NCI-H524 treated with DMSO at 0.1 percent for 48 hours (cell line): Measurements from ENCODE around the gene DACH2.
A peak's percentile ranks its signal among the peaks of the same experiment; 100 is the strongest.
"Not testable (repeated sequence)": the region's sequence is repeated elsewhere in the genome, so short reads cannot be mapped to it uniquely, and the experiment has no call there.

ENCODE experiments used
- DNase-seq: peaks from one replicate; lab custom pipeline; 2025; lab: John Stamatoyannopoulos, UW

Gene DACH2

GRCh38 chrX:86148024-86148511 lies at the start of gene DACH2:
Gene DACH2 (plus strand): TSS chrX:86148451.
- DNase-seq, result peak; percentile 70

GRCh38 chrX:86102341-86102740 lies 45.9 kb upstream of the DACH2 start:
- no peak for DNase-seq

DNA sequence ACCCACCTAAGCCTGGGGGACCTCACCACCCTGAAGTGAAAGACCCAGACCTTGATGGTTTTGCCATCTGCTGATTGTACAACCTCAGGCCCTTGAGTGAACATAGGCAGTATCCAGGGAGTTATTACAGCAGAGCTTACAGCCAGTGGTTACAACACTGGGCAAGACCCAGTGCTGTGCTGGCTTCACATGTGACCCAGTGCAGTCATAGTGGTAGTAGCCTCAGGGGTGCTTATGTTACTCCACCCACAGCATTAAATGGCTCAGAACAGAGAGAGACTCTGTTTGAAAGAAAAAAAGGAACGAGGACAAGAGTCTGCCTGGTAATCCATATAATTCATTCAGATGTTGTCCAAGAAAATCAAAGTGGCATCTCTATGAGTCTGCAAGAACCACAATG lies 45.2 kb upstream of the DACH2 start:
- DNase-seq, result no peak

DNA sequence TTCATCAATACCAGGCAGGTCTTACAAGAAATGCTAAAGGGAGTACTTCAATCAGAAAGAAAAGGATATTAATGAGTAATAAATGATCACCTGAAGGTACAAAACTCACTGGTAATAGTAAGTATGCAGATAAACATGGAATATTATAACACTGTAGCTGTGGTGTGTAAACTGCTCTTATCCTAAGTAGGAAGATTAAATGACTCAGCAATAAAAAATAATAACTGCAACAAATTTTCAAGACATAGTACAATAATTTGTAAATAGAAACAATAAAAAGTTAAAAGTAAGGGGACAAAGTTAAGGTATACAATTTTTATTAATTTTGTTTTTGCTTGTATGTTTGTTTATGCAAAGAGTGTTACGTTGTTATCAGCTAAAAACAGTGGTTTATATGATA lies 43.7 kb upstream of the DACH2 start:
- DNase-seq, result no peak

- DNase-seq, result peak; percentile 40
These were observed 26.3 kb upstream of the DACH2 start for GRCh38 chrX:86121916-86122315.

DNA sequence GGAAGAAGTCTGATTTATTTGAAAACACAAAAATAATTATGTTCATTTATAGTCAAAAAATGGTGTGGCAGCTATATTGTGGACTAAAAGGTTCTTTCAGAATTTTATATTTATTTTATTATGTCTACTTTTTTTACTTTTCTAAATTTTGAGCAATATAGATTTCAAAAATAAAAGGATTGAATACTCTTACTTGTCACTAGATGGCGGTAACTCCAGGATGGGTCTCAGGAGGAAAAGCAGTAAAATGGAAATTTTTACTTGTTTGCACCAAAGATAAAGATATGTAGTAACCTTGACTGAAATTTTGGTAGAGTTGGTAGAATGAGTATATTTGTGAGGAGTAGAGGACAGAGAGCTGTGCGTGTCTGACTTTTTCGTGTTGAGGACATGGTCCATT lies 14.5 kb upstream of the DACH2 start:
- DNase-seq, result no peak

GRCh38 chrX:86137071-86137470 lies 11.2 kb upstream of the DACH2 start:
- no peak for DNase-seq

DNA sequence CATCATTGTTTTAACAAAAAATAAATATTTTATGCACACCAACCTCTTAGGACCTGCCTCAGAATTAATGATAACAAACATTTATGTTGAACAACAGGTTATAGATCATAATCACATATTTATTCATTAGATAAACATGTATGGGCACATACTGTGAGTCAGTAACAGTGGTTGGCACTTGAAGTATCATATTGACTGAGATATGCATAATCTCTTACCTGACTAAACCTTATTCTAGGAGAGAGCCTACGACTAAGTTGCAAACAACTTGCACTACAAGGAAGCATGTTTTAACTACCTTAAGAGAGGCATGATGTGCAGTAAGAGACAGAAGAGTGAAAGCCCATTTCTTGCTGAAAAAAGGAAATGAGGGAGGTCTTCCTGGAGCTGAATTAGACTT lies 6.5 kb upstream of the DACH2 start:
- DNase-seq, result no peak

- no peak for DNase-seq
These were observed 2.1 kb upstream of the DACH2 start for GRCh38 chrX:86146102-86146501.

DNA sequence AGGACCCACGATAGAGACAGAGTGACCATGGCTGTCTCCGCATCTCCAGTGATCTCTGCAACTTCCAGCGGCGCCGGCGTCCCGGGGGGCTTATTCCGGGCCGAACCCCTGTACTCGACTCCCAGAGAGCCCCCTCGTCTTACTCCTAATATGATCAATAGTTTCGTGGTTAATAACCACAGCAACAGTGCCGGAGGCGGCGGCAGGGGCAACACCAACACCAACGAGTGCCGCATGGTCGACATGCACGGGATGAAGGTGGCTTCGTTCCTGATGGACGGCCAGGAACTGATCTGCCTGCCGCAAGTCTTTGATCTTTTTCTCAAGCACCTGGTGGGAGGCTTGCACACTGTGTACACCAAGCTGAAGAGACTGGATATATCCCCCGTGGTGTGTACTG lies 343 bp downstream of the DACH2 start:
- no peak for DNase-seq

GRCh38 chrX:86149119-86149518 lies 868 bp downstream of the DACH2 start:
- no peak for DNase-seq

GRCh38 chrX:86154553-86154952 lies 6.3 kb downstream of the DACH2 start:
- no peak for DNase-seq

- no peak for DNase-seq
These were observed 23.1 kb downstream of the DACH2 start for GRCh38 chrX:86171366-86171765.

DNA sequence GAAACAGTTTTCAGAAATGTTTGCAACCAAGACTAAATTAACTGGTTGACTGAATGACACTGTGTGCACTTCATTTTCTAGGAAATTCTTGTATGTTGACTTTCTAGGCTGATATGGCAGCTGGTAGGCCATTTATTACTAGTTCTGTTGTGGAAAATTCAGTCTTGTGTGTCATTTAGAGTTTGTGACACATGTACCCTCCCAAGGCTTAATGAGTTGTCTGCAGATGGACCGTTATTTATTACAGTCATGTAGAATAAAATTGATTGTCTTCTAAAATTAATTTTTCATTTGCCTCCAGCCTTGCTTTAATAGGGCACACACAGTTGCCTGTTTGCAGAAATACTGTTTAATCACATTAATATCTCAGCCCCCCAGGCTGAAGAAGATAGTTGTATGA lies 30.7 kb downstream of the DACH2 start:
- DNase-seq, result no peak

- DNase-seq, result not testable (repeated sequence)
These were observed 33.1 kb downstream of the DACH2 start for GRCh38 chrX:86181325-86181724.

DNA sequence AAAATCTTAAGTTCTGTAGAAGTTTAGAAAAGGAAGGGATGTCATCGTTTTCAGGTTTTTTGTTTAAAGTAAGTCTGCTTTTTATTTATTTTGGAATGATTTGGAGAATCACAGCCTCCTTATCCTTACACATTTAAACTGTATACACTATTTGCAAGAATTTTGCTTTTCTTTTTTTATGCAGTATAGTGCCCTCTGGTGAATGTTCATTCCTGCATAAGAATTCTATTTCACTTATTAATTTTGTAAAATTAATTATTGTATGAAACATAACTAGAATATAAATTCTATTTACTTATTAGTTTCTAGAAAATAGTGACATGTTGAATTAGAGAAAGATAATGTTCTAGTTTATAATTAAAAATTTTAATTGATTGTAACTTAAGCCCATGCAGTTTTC lies 44.6 kb downstream of the DACH2 start:
- DNase-seq, result no peak

DNA sequence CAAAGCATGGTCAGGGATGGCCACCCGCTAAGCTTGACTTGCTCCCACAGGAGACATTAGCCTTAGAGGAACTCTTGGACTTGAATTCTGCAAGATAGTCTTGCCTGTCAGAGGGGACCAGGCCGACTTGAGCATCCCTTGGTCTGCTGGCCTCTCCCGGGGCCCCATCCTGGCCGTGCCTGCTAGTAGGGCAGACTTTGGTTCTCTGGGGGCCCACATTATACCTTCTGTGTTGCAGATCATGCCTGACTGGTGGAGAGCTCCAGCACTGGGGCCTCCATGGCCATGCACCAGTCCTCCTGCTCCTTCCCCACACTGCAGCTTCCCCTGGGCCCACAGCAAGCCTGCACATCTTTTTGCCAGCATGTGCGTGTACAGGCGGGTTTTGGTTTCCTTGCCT lies 46.5 kb downstream of the DACH2 start:
- DNase-seq, result no peak

DNA sequence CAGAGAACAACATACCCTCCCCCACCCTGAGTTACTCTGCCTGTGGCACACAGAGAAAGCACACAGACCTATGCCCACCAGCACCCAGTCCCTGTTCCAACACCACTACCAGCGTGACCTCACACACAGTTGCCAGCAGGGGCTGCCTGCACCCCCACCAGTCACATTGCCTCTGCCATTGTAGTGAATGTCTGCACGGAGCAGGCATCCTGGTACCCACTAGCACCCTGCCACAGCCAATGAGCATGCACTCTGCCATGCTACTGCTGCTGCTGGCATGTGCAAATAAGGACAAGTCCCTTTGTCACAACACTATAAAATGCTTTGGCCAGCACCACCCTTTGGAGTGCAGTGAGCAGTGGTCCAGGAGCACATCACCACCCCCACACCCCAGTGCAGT lies 47.1 kb downstream of the DACH2 start:
- DNase-seq, result no peak

DNA sequence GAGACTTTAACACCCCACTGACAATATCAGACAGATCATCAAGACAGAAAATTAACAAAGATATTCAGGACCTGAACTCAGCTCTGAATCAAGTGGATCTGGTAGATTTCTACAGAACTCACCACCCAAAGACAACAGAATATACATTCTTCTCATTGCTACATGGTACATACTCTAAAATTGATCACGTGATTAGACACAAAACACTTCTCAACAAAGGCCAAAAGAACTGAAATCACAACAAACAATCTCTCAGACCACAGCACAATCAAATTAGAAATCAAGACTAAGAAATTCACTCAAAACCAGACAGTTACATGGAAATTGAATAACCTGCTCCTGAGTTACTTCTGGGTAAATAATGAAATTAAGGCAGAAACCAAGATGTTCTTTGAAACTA lies 49.6 kb downstream of the DACH2 start:
- no peak for DNase-seq

DNA sequence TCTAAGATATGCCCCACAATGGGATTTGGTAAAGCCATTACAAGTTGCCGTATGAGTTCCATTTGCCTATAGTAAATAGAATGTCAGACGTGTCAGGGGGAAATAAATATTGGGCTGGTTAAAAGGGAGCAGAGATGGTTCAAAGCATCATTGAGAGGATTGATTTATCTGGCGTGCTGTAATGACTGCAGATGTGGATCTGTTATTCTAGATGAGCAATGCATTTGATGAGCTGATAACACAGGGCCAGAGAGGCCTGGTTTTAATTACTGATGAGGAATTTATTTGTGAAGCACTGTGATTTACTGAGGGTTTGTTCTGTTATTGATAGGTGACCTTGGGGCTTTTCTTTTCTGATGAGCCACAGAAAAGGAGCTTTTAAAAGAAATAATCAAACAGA lies 62.5 kb downstream of the DACH2 start:
- DNase-seq, result no peak

GRCh38 chrX:86215260-86215659 lies 67.0 kb downstream of the DACH2 start:
- no peak for DNase-seq

DNA sequence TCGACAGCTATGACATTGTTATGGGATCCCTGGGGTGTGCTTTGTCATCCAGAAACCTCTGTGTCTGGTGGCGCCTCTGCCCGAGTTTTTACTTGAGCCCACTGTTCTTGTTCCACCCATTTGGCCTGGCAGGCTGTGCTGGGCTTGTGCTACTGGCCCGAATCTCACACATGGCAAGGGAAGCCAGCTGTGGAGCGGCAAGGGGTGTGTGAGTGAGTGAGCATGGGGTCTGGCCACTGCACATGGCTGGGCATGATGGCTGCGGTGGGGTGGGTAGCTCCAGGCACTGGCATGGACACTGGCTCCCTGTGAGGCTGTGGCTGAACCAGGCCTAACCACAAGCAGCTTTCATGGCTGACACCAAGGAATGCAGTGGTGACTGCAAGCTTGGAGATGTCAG lies 89.2 kb downstream of the DACH2 start:
- no peak for DNase-seq

GRCh38 chrX:86241547-86241946 lies 93.3 kb downstream of the DACH2 start:
- DNase-seq, result no peak

GRCh38 chrX:86263526-86263925 lies 115.3 kb downstream of the DACH2 start:
- no peak for DNase-seq

GRCh38 chrX:86295293-86295692 lies 147.0 kb downstream of the DACH2 start:
- no peak for DNase-seq
